K562 (cell line): ENCODE results near the gene KAT5. TPM values are rescaled to one million over a fixed set of nuclear protein-coding genes. Genes with fewer than 3 reads are reported as not detected.

Experiments
- ASH1L ChIP-seq: fragments of 450-650 bp; IDR thresholded peaks from 2 replicates; pipeline ENCODE4 v1.6.1; 2018; ENCODE audit warnings: borderline replicate concordance, mild to moderate bottlenecking, low read depth; ENCODE audit not compliant: partially characterized antibody
- BRF2 ChIP-seq: IDR thresholded peaks from 3 replicates; pipeline ENCODE4 v1.6.1; 2011; ENCODE audit warnings: borderline replicate concordance, mild to moderate bottlenecking; ENCODE audit not compliant: insufficient read length, insufficient read depth
- CAMTA2 ChIP-seq: fragments of 250-450 bp; sonication (Bioruptor Pico); conservative IDR thresholded peaks from 2 replicates; pipeline ENCODE4 v1.5.1; 2022
- CEBPG ChIP-seq, 3 experiments: fragments of 200-800 bp in 1 of 3; sonication (Bioruptor generic) in 1 of 3; sonication (generic) in 1 of 3; formaldehyde crosslinking in 1 of 3; IDR thresholded peaks in 2 of 3; conservative IDR thresholded peaks in 1 of 3; 2 replicates each; pipeline versions ENCODE4 v1.6.1 to v1.8.0; 2016 to 2022; ENCODE audit warnings: missing compliant biosample characterization in 2 of 3, missing genetic modification characterization in 2 of 3, mild to moderate bottlenecking in 1 of 3, missing genetic modification reagents in 1 of 3
- CGGBP1 ChIP-seq: fragments of 250-450 bp; sonication (Bioruptor Pico); IDR thresholded peaks from 2 replicates; pipeline ENCODE4 v1.9.0; 2021; ENCODE audit warnings: mild to moderate bottlenecking
- ELF1 ChIP-seq: fragments of 200-800 bp; sonication (Bioruptor generic); IDR thresholded peaks from 2 replicates; pipeline ENCODE4 v1.6.1; 2016; ENCODE audit warnings: missing genetic modification characterization, missing compliant biosample characterization
- FOS ChIP-seq: IDR thresholded peaks from 3 replicates; pipeline ENCODE4 v1.6.1; 2011; ENCODE audit not compliant: insufficient read length; ENCODE audit errors: extremely low read depth
- GMEB1 ChIP-seq: fragments of 250-450 bp; sonication (Bioruptor Pico); IDR thresholded peaks from 2 replicates; pipeline ENCODE4 v1.4.0; 2020; ENCODE audit warnings: mild to moderate bottlenecking
- HINFP ChIP-seq: fragments of 450-650 bp; conservative IDR thresholded peaks from 2 replicates; pipeline ENCODE4 v1.6.1; 2016; ENCODE audit warnings: missing genetic modification characterization, low read depth, mild to moderate bottlenecking, control low read depth, missing compliant biosample characterization
- NR0B1 ChIP-seq: fragments of 450-650 bp; IDR thresholded peaks from one replicate; pipeline ENCODE4 v1.6.1; 2018; ENCODE audit warnings: mild to moderate bottlenecking, moderate library complexity; ENCODE audit not compliant: partially characterized antibody
- SRSF3 ChIP-seq: fragments of 200-400 bp; formaldehyde crosslinking; IDR thresholded peaks from 2 replicates; pipeline ENCODE4 v1.6.1; 2016; ENCODE audit warnings: mild to moderate bottlenecking, low read length, moderate library complexity; ENCODE audit not compliant: insufficient read depth
- TAF7 ChIP-seq: fragments of 450-650 bp; IDR thresholded peaks from 2 replicates; pipeline ENCODE4 v1.6.1; 2016; ENCODE audit warnings: missing genetic modification characterization, missing compliant biosample characterization
- TCFL5 ChIP-seq: fragments of 250-450 bp; sonication (Bioruptor Pico); conservative IDR thresholded peaks from 2 replicates; pipeline ENCODE4 v1.6.1; 2021; ENCODE audit warnings: mild to moderate bottlenecking, moderate library complexity, matching md5 sums
- TGIF2 ChIP-seq: sonication (generic); formaldehyde crosslinking; IDR thresholded peaks from 2 replicates; pipeline ENCODE4 v1.8.1; 2022; ENCODE audit warnings: mild to moderate bottlenecking, missing genetic modification reagents, moderate library complexity
- ZBTB1 ChIP-seq: sonication (generic); formaldehyde crosslinking; IDR thresholded peaks from 2 replicates; pipeline ENCODE4 v1.8.1; 2023; ENCODE audit warnings: missing genetic modification reagents, low read depth, mild to moderate bottlenecking, borderline replicate concordance
- ZNF134 ChIP-seq: fragments of 250-450 bp; sonication (Bioruptor Pico); conservative IDR thresholded peaks from 2 replicates; pipeline ENCODE4 v1.4.0; 2020
- ZNF280B ChIP-seq: fragments of 250-450 bp; sonication (Bioruptor Pico); IDR thresholded peaks from 2 replicates; pipeline ENCODE4 v1.5.1; 2021; ENCODE audit warnings: mild to moderate bottlenecking
- ZNF551 ChIP-seq: fragments of 250-450 bp; sonication (Bioruptor Pico); IDR thresholded peaks from 2 replicates; pipeline ENCODE4 v1.5.0; 2021; ENCODE audit warnings: mild to moderate bottlenecking, moderate library complexity
- polyA plus RNA-seq, 8 experiments: library from polyadenylated mRNA; depleted of rRNA in 4 of 8; stranded (reverse) in 5 of 8; unstranded in 3 of 8; fragments of >200 nt; fragmentation: Nextera tagmentation in 2 of 8; fragmentation: Illumina TruSeq in 1 of 8; extraction: Ambion mirVana in 2 of 8; extraction: Trizol in 1 of 8; gene quantifications; 2 replicates each; pipeline versions ENCODE4 v1.2.1 to v1.2.3, GENCODE V29; 2011 to 2014; ENCODE audit warnings: inconsistent platforms in 1 of 8, missing spikeins in 1 of 8
- total RNA-seq, 7 experiments: library from RNA; depleted of rRNA in 6 of 7; stranded (reverse); fragments of >200 nt in 6 of 7; fragmentation: Illumina TruSeq in 2 of 7; extraction: Trizol in 2 of 7; gene quantifications; 2 replicates each; pipeline versions ENCODE4 v1.2.1 to v1.2.3, GENCODE V29; 2011 to 2021; ENCODE audit warnings: low replicate concordance in 1 of 7

The KAT5 gene
- total and polyA plus RNA-seq, 9 of the 15 experiments (the other 6 are each of a cell fraction or from before 2014, with no cell fraction given) = 3.6 to 76.8 (median 52.7) TPM

- TF ChIP-seq ZNF280B = no peak
- TF ChIP-seq HINFP = no peak
- TF ChIP-seq BRF2 = no peak
- TF ChIP-seq TCFL5 (CRISPR knock-in tag) = no peak
- no peak for TF ChIP-seq NR0B1
- peak; percentile 64; the same call in 1 of the 2 replicates for TF ChIP-seq CGGBP1 (CRISPR knock-in tag)
- no peak for TF ChIP-seq SRSF3
- no peak; the same call in 1 of the 2 replicates for TF ChIP-seq ZBTB1 (CRISPR knock-in tag)
- TF ChIP-seq TAF7 (tag) = 0 out of 2 replicates have a peak, but pooled peaks have one; percentile 55
- TF ChIP-seq CAMTA2 (CRISPR knock-in tag) = 0 out of 2 replicates have a peak, but pooled peaks have one; percentile 33
- 0 out of 2 replicates have a peak, but pooled peaks have one; percentile 21 for TF ChIP-seq ZNF134 (CRISPR knock-in tag)
- no peak for TF ChIP-seq TGIF2
- TF ChIP-seq FOS = no peak
- TF ChIP-seq ASH1L = no peak
- TF ChIP-seq ZNF551 = no peak
- peak; percentile 91 for TF ChIP-seq ELF1 (tag)
- peak; percentile 57; the same call in 1 of the 2 replicates for TF ChIP-seq GMEB1
- TF ChIP-seq CEBPG (CRISPR knock-in tag; IDR thresholded peaks at IDR 0.05) = 0 out of 2 replicates have a peak, but pooled peaks have one; percentile 12
- TF ChIP-seq CEBPG (tag; conservative IDR thresholded peaks at IDR 0.05 in 1 of 2, IDR thresholded peaks at IDR 0.05 in 1 of 2) = no peak
Observed at GRCh38 chr11:65662799-65663638, 49.0 kb upstream of the KAT5 start, which contains the start of gene RELA (continued).
